Measurements from ENCODE around the gene CLSTN1. TPM values are rescaled to one million over a fixed set of nuclear protein-coding genes. Genes with fewer than 3 reads are reported as not detected.
"Not testable (repeated sequence)": the region's sequence is repeated elsewhere in the genome, so short reads cannot be mapped to it uniquely, and the experiment has no call there.

CLSTN1 gene
- total RNA-seq, 1 experiment from 2014 or later: 143 TPM

GRCh38 chr1:9764550-9764949 lies 59.2 kb downstream of the CLSTN1 start:
- no peak for TF ChIP-seq TCF7L2 (IDR thresholded peaks at IDR 0.05; ENCODE audit: low read depth, low read length)
- TF ChIP-seq POLR2AphosphoS5 (IDR thresholded peaks at IDR 0.05; ENCODE audit: low read depth, low read length): no peak
- TF ChIP-seq CTCF (IDR thresholded peaks at IDR 0.05): no peak
- no peak for TF ChIP-seq SIN3A (IDR thresholded peaks at IDR 0.05; ENCODE audit: borderline replicate concordance, insufficient read depth, low read depth, low read length)
- TF ChIP-seq REST (IDR thresholded peaks at IDR 0.05; ENCODE audit: insufficient read depth in 1 of 2, low read depth in 2 of 2, low read length in 1 of 2): no peak
- intact Hi-C loops (cut with micrococcal nuclease; ENCODE audit: unreplicated experiment) (no loop called here), in situ Hi-C loops (cut with HindIII; ENCODE audit: low pct_unique_long_range_greater_than_20kb, low sequenced_read_pairs) (no loop called here)
- Histone ChIP-seq H3K4me1 (ENCODE audit: control insufficient read depth, insufficient read depth, low read length) (peaks cover 11% of the 10 kb centered on the region), H3K27me3 (ENCODE audit: control insufficient read depth, insufficient read depth, low read length) (no peaks in the 10 kb centered on the region), H3K36me3 (ENCODE audit: control insufficient read depth, insufficient read depth, low read length) (no peaks in the 10 kb centered on the region), H3K27ac (ENCODE audit: low read length) (no peak overlapping the region), H3K9me3 (ENCODE audit: control insufficient read depth, insufficient read depth, low read depth, low read length) (no peaks in the 10 kb centered on the region), H3K4me3 (ENCODE audit: low read depth in 2 of 2, low read length in 2 of 2) (no peak overlapping the region)
- DNase-seq (ENCODE audit: low read depth, low spot score) (no peak), ATAC-seq (no peak)
- ChIA-PET POLR2A (no interaction called here), CTCF (no interaction called here)
- BruUV-seq (replicated peaks): no TSS peak

- in situ Hi-C loops (cut with HindIII; ENCODE audit: low pct_unique_long_range_greater_than_20kb, low sequenced_read_pairs) (no loop called here), intact Hi-C loops (cut with micrococcal nuclease; ENCODE audit: unreplicated experiment) (no loop called here)
- no peak for DNase-seq (ENCODE audit: low read depth, low spot score)
- ChIA-PET CTCF (no interaction called here), POLR2A (no interaction called here)
- no TSS peak for BruUV-seq (replicated peaks)
- Histone ChIP-seq H3K27me3 (ENCODE audit: control insufficient read depth, insufficient read depth, low read length) (no peaks in the 10 kb centered on the region), H3K4me3 (ENCODE audit: low read depth in 2 of 2, low read length in 2 of 2) (no peak overlapping the region), H3K4me1 (ENCODE audit: control insufficient read depth, insufficient read depth, low read length) (peaks cover 11% of the 10 kb centered on the region), H3K9me3 (ENCODE audit: control insufficient read depth, insufficient read depth, low read depth, low read length) (no peaks in the 10 kb centered on the region), H3K27ac (ENCODE audit: low read length) (no peak overlapping the region), H3K36me3 (ENCODE audit: control insufficient read depth, insufficient read depth, low read length) (no peaks in the 10 kb centered on the region)
- no peak for ATAC-seq
- TF ChIP-seq REST (IDR thresholded peaks at IDR 0.05; ENCODE audit: insufficient read depth in 1 of 2, low read depth in 2 of 2, low read length in 1 of 2): no peak
- no peak for TF ChIP-seq TCF7L2 (IDR thresholded peaks at IDR 0.05; ENCODE audit: low read depth, low read length)
- no peak for TF ChIP-seq SIN3A (IDR thresholded peaks at IDR 0.05; ENCODE audit: borderline replicate concordance, insufficient read depth, low read depth, low read length)
- no peak for TF ChIP-seq POLR2AphosphoS5 (IDR thresholded peaks at IDR 0.05; ENCODE audit: low read depth, low read length)
- no peak for TF ChIP-seq CTCF (IDR thresholded peaks at IDR 0.05)
Measured at GRCh38 chr1:9763914-9764313, 59.9 kb downstream of the CLSTN1 start.

- H3K9me3 ChIP-seq (ENCODE audit: control insufficient read depth, insufficient read depth, low read depth, low read length); ATAC-seq; H3K4me3 ChIP-seq (ENCODE audit: low read depth in 2 of 2, low read length in 2 of 2); DNase-seq (ENCODE audit: low read depth, low spot score); H3K36me3 ChIP-seq (ENCODE audit: control insufficient read depth, insufficient read depth, low read length); H3K27me3 ChIP-seq (ENCODE audit: control insufficient read depth, insufficient read depth, low read length); POLR2A ChIA-PET; H3K27ac ChIP-seq (ENCODE audit: low read length); CTCF ChIA-PET; intact Hi-C loops (cut with micrococcal nuclease; ENCODE audit: unreplicated experiment); BruUV-seq (replicated peaks); in situ Hi-C loops (cut with HindIII; ENCODE audit: low pct_unique_long_range_greater_than_20kb, low sequenced_read_pairs): not testable (repeated sequence)
- H3K4me1 ChIP-seq (ENCODE audit: control insufficient read depth, insufficient read depth, low read length): peaks cover 11% of the 10 kb centered on the region
Measured at GRCh38 chr1:9762446-9762845, 61.3 kb downstream of the CLSTN1 start.
